HTERT RPE-1 (cell line): Measurements from ENCODE around the gene VAV3.

Experiments
- in situ Hi-C: fragments of 300-500 bp; cut with MboI; formaldehyde crosslinking; loops from 4 replicates; pipeline ENCODE4 v1.14.3; 2020; ENCODE audit warnings: low sequenced_read_pairs

Gene VAV3

GRCh38 chr1:107936498-107937481 lies 28.2 kb downstream of the VAV3 start:
- in situ Hi-C loops, result no loop called here

GRCh38 chr1:107935396-107936064 lies 29.4 kb downstream of the VAV3 start:
- in situ Hi-C loops, result no loop called here

- in situ Hi-C loops, result no loop called here
These were observed 30.4 kb downstream of the VAV3 start for GRCh38 chr1:107934578-107934977.

- in situ Hi-C loops, result no loop called here
These were observed 31.2 kb downstream of the VAV3 start for GRCh38 chr1:107933736-107934135.

GRCh38 chr1:107930292-107930691 lies 34.7 kb downstream of the VAV3 start:
- in situ Hi-C loops, result no loop called here

GRCh38 chr1:107927820-107928219 lies 37.2 kb downstream of the VAV3 start:
- in situ Hi-C loops, result no loop called here

GRCh38 chr1:107926436-107927080 lies 38.4 kb downstream of the VAV3 start:
- in situ Hi-C loops, result no loop called here

GRCh38 chr1:107925565-107925964 lies 39.4 kb downstream of the VAV3 start:
- in situ Hi-C loops, result no loop called here

- in situ Hi-C loops, result no loop called here
These were observed 44.0 kb downstream of the VAV3 start for GRCh38 chr1:107920999-107921398.

GRCh38 chr1:107920561-107920960 lies 44.4 kb downstream of the VAV3 start:
- in situ Hi-C loops, result no loop called here

GRCh38 chr1:107919953-107920352 lies 45.0 kb downstream of the VAV3 start:
- in situ Hi-C loops, result no loop called here

- in situ Hi-C loops, result no loop called here
These were observed 50.7 kb downstream of the VAV3 start for GRCh38 chr1:107914119-107914765.

- in situ Hi-C loops, result no loop called here
These were observed 52.3 kb downstream of the VAV3 start for GRCh38 chr1:107912656-107913055.

- in situ Hi-C loops, result no loop called here
These were observed 64.7 kb downstream of the VAV3 start for GRCh38 chr1:107900090-107900945.

- in situ Hi-C loops, result no loop called here
These were observed 65.3 kb downstream of the VAV3 start for GRCh38 chr1:107899655-107900054.

- in situ Hi-C loops, result no loop called here
These were observed 67.3 kb downstream of the VAV3 start for GRCh38 chr1:107897438-107898345.

GRCh38 chr1:107896936-107897335 lies 68.0 kb downstream of the VAV3 start:
- in situ Hi-C loops, result no loop called here

- in situ Hi-C loops, result no loop called here
These were observed 68.6 kb downstream of the VAV3 start for GRCh38 chr1:107896401-107896800.
